PFSK-1 (cell line): ENCODE results near the gene TMEM243.

Experiments
- POLR2AphosphoS5 ChIP-seq: IDR thresholded peaks from 2 replicates; pipeline ENCODE4 v1.6.1; 2012; ENCODE audit warnings: low read depth, mild to moderate bottlenecking, control low read depth, low read length, moderate library complexity
- REST ChIP-seq, 2 experiments: IDR thresholded peaks; 2 replicates each; pipeline versions ENCODE4 v1.6.1 to v1.8.0; 2011 to 2012; ENCODE audit warnings: low read depth in 2 of 2, low read length in 2 of 2, control low read depth in 1 of 2, inconsistent platforms in 1 of 2, mild to moderate bottlenecking in 1 of 2, moderate library complexity in 1 of 2; ENCODE audit not compliant: insufficient read depth in 1 of 2
- SIN3A ChIP-seq: IDR thresholded peaks from 2 replicates; pipeline ENCODE4 v1.6.1; 2012; ENCODE audit warnings: mild to moderate bottlenecking, low read length, moderate library complexity, borderline replicate concordance; ENCODE audit not compliant: insufficient read depth

- TF ChIP-seq POLR2AphosphoS5, result no peak
- no peak for TF ChIP-seq REST (IDR thresholded peaks at IDR 0.05; ENCODE audit: insufficient read depth in 1 of 2, low read depth in 2 of 2, low read length in 2 of 2)
- no peak for TF ChIP-seq SIN3A
Observed at GRCh38 chr7:87234949-87235348, 15.4 kb upstream of the TMEM243 start.
